ENCODE data around the gene ZNF334.

The ZNF334 gene

DNA sequence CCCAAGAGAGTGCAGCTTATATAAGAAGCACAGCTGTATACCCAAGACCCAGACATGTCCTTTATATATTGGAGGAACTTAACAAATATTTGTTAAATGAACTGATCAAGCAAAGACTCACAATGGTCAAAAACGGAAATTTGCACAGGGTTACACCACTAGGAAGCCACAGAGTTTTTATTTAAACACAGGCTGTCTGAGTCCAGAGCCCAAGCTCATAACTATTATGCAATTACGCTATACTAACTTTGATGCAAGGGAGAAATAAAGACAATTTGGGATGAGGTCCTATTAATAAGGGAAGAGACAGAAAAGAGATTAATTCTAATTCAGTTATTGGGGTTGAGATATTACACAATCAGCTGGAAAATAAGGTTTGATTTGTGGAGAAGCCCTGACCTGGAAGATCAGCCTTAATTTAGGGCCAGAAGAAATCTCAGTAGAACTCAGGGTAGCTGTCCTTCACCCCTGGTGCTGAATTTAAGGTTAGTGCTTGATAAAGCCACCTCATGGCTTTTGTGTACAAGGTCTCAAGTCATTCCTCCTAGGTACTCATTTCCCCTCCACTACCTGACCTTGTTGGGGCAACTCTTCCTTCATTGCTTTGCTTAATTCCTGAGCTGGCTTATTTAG is 10.5 kb upstream of the ZNF334 start:
- DNase-seq (ENCODE audit: extremely low read depth, low read depth) = no peak
- TF ChIP-seq, protein P1, sequence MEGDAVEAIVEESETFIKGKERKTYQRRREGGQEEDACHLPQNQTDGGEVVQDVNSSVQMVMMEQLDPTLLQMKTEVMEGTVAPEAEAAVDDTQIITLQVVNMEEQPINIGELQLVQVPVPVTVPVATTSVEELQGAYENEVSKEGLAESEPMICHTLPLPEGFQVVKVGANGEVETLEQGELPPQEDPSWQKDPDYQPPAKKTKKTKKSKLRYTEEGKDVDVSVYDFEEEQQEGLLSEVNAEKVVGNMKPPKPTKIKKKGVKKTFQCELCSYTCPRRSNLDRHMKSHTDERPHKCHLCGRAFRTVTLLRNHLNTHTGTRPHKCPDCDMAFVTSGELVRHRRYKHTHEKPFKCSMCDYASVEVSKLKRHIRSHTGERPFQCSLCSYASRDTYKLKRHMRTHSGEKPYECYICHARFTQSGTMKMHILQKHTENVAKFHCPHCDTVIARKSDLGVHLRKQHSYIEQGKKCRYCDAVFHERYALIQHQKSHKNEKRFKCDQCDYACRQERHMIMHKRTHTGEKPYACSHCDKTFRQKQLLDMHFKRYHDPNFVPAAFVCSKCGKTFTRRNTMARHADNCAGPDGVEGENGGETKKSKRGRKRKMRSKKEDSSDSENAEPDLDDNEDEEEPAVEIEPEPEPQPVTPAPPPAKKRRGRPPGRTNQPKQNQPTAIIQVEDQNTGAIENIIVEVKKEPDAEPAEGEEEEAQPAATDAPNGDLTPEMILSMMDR (IDR thresholded peaks at IDR 0.05; ENCODE audit: low read depth, low read length) = no peak

GRCh38 chr20:46523108-46523507 is 9.7 kb upstream of the ZNF334 start:
- no peak for DNase-seq (ENCODE audit: extremely low read depth, low read depth)
- TF ChIP-seq, protein P1 (IDR thresholded peaks at IDR 0.05; ENCODE audit: low read depth, low read length) = no peak

DNA sequence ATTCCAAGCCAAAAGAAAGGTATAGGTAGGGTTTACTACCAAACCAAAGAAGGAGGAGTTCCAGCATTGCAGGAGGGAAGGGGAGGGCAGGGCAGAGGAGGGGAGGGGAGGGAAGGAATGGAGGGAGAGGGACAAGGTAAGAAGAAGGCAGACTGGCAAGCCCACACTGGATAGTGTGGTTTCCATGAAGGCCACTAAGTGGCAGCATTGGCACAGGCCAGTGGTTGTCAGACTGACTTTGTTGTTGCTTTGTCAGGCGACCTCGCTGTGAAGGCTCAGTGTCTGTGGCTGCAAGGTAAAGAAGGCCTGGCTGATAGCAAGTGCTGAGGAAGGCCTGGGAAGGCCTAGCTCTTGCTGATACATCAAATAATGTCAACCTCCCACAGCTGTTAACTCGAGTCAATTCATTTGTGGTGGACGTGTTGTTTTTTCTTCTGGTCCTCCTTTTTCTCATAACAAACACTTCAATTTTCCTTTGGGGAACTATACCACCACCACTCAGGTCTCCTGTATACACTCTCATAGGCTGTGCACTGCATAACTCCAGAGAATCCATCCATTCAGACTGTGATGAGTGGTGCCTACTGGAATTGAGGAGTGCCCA is 7.7 kb upstream of the ZNF334 start:
- peak; percentile 15 for DNase-seq (ENCODE audit: extremely low read depth, low read depth)

GRCh38 chr20:46520540-46520939 is 7.2 kb upstream of the ZNF334 start:
- TF ChIP-seq, protein P1 (IDR thresholded peaks at IDR 0.05; ENCODE audit: low read depth, low read length) = no peak
- no peak for DNase-seq (ENCODE audit: extremely low read depth, low read depth)

More for the DNA sequence above, 7.7 kb upstream of the ZNF334 start:
- TF ChIP-seq, protein P1 (IDR thresholded peaks at IDR 0.05; ENCODE audit: low read depth, low read length) = peak; percentile 71

- TF ChIP-seq, protein P1 (IDR thresholded peaks at IDR 0.05; ENCODE audit: low read depth, low read length) = no peak
- DNase-seq (ENCODE audit: extremely low read depth, low read depth) = no peak
Measured at GRCh38 chr20:46519471-46520068, 6.2 kb upstream of the ZNF334 start.

DNA sequence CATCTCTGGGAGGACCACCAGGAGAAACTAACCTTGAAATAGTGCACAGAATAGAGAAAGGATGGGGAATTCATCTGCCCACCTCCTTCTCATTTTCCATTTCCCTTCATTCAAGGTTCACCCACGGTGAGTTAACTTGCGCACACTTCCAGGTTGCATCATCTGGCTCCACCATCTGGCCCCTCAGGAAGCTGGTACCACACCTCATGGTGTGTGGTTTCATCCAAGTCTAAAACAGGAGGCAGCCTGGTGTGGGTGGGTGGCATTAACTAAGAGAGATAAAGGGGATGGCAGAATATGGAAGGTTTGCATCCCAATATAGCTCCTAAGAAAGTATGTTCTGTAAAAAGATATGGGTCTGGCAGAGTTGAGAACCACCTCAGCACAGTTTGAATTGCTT is 3.8 kb downstream of the ZNF334 start:
- TF ChIP-seq, protein P1 (IDR thresholded peaks at IDR 0.05; ENCODE audit: low read depth, low read length) = no peak
- no peak for DNase-seq (ENCODE audit: extremely low read depth, low read depth)

GRCh38 chr20:46507760-46508407 is 5.5 kb downstream of the ZNF334 start:
- DNase-seq (ENCODE audit: extremely low read depth, low read depth) = no peak
- TF ChIP-seq, protein P1 (IDR thresholded peaks at IDR 0.05; ENCODE audit: low read depth, low read length) = no peak
